Left renal cortex interstitium (tissue), 4 donors: ENCODE measurements around the gene BACH2. TPM values are rescaled to one million over a fixed set of nuclear protein-coding genes. Genes with fewer than 3 reads are reported as not detected.

ENCODE experiments used
- DNase-seq, 4 donors: peaks; one replicate each; pipeline ENCODE4 v3.0.0-alpha.2; 2013; ENCODE audit warnings: low read depth in 4 of 4, low spot score in 2 of 4, missing footprints in 1 of 4
- polyA plus RNA-seq, 4 donors: library from polyadenylated mRNA; unstranded; fragments of 120-200 nt; gene quantifications; one replicate each; pipeline ENCODE4 v1.2.1, GENCODE V29; 2013; ENCODE audit not compliant: insufficient read length in 4 of 4

The BACH2 gene
- polyA plus RNA-seq, 4 donors: 9.1 to 9.9 (median 9.5) TPM

GRCh38 chr6:90008908-90009501 is 287.6 kb downstream of the BACH2 start:
- DNase-seq: no peak

- no peak for DNase-seq
Observed at GRCh38 chr6:90008189-90008907, 288.3 kb downstream of the BACH2 start.

GRCh38 chr6:90005048-90005827 is 291.4 kb downstream of the BACH2 start:
- no peak for DNase-seq

- DNase-seq: no peak
Observed at GRCh38 chr6:90004511-90004910, 292.1 kb downstream of the BACH2 start.

GRCh38 chr6:90003941-90004340 is 292.7 kb downstream of the BACH2 start:
- no peak for DNase-seq

GRCh38 chr6:90003069-90003795 is 293.4 kb downstream of the BACH2 start:
- no peak for DNase-seq

- no peak for DNase-seq
Observed at GRCh38 chr6:90000864-90001731, 295.5 kb downstream of the BACH2 start.

GRCh38 chr6:89999945-90000825 is 296.5 kb downstream of the BACH2 start:
- DNase-seq: no peak

GRCh38 chr6:89999154-89999553 is 297.5 kb downstream of the BACH2 start:
- DNase-seq: no peak

GRCh38 chr6:89997456-89998445 is 298.9 kb downstream of the BACH2 start:
- DNase-seq: no peak

GRCh38 chr6:89993411-89993810 is 303.2 kb downstream of the BACH2 start:
- DNase-seq: no peak

GRCh38 chr6:89992818-89993217 is 303.8 kb downstream of the BACH2 start:
- DNase-seq: no peak

- no peak for DNase-seq
Observed at GRCh38 chr6:89989742-89990141, 306.9 kb downstream of the BACH2 start.

- no peak for DNase-seq
Observed at GRCh38 chr6:89987830-89988229, 308.8 kb downstream of the BACH2 start.

GRCh38 chr6:89987140-89987539 is 309.5 kb downstream of the BACH2 start:
- no peak for DNase-seq

GRCh38 chr6:89986650-89987074 is 310.0 kb downstream of the BACH2 start:
- no peak for DNase-seq

- DNase-seq: no peak
Observed at GRCh38 chr6:89985751-89986493, 310.7 kb downstream of the BACH2 start.
